Neural progenitor cell (in vitro differentiated cells): ENCODE data around the gene TAPT1. TPM values are rescaled to one million over a fixed set of nuclear protein-coding genes. Genes with fewer than 3 reads are reported as not detected.

ENCODE experiments used
- DNase-seq: peaks from one replicate; pipeline ENCODE4 v3.0.0-alpha.2; 2016; ENCODE audit warnings: low spot score
- H2AFZ ChIP-seq: fragments of 200-600 bp; sonication (generic); replicated peaks from 2 replicates; pipeline ENCODE4 v1.6.1; 2016; ENCODE audit warnings: antibody characterized with exemption
- H3F3A ChIP-seq: fragments of 200-600 bp; sonication (generic); 2 replicates; pipeline ENCODE4 v1.6.1; 2016; ENCODE audit warnings: antibody characterized with exemption, low read depth
- H3K27ac ChIP-seq: fragments of 200-600 bp; sonication (generic); 2 replicates; pipeline ENCODE4 v1.5.1; 2016; ENCODE audit warnings: mild to moderate bottlenecking
- H3K27me3 ChIP-seq: fragments of 200-600 bp; sonication (generic); 2 replicates; pipeline ENCODE4 v1.6.1; 2016; ENCODE audit warnings: mild to moderate bottlenecking, moderate library complexity
- H3K36me3 ChIP-seq: fragments of 200-600 bp; sonication (generic); 2 replicates; pipeline ENCODE4 v1.5.1; 2016
- H3K4me1 ChIP-seq: fragments of 200-600 bp; sonication (generic); 2 replicates; pipeline ENCODE4 v1.6.1; 2016; ENCODE audit warnings: mixed run types
- H3K4me2 ChIP-seq: fragments of 200-600 bp; sonication (generic); 2 replicates; pipeline ENCODE4 v1.6.1; 2016
- H3K4me3 ChIP-seq: fragments of 200-600 bp; sonication (generic); 2 replicates; pipeline ENCODE4 v1.5.1; 2016
- H3K79me2 ChIP-seq: fragments of 200-600 bp; sonication (generic); 2 replicates; pipeline ENCODE4 v1.6.1; 2016; ENCODE audit warnings: low read depth
- H3K9ac ChIP-seq: fragments of 200-600 bp; sonication (generic); 2 replicates; pipeline ENCODE4 v1.6.1; 2016
- H3K9me3 ChIP-seq: fragments of 200-600 bp; sonication (generic); 2 replicates; pipeline ENCODE4 v1.5.1; 2016; ENCODE audit warnings: low read depth
- H4K20me1 ChIP-seq: fragments of 200-600 bp; sonication (generic); 2 replicates; pipeline ENCODE4 v1.6.1; 2016; ENCODE audit warnings: low read depth
- H3K27ac Mint-ChIP-seq: 3 replicates; pipeline ENCODE4 v1.8.0; 2021; ENCODE audit warnings: mixed read lengths
- H3K27me3 Mint-ChIP-seq: 2 replicates; pipeline ENCODE4 v1.8.0; 2022; ENCODE audit warnings: low read depth, mild to moderate bottlenecking, inconsistent platforms, moderate library complexity, mixed read lengths; ENCODE audit not compliant: insufficient read depth
- H3K36me3 Mint-ChIP-seq: 3 replicates; pipeline ENCODE4 v1.8.0; 2021; ENCODE audit warnings: mixed read lengths
- H3K4me1 Mint-ChIP-seq: 3 replicates; pipeline ENCODE4 v1.8.0; 2021; ENCODE audit warnings: mixed read lengths
- H3K4me3 Mint-ChIP-seq: 3 replicates; pipeline ENCODE4 v1.8.0; 2021; ENCODE audit warnings: mild to moderate bottlenecking, moderate library complexity, mixed read lengths
- H3K9me3 Mint-ChIP-seq: 3 replicates; pipeline ENCODE4 v1.8.0; 2020; ENCODE audit warnings: mixed read lengths
- EZH2 ChIP-seq: fragments of 200-600 bp; sonication (generic); IDR thresholded peaks from 2 replicates; pipeline ENCODE4 v1.6.1; 2017; ENCODE audit warnings: antibody characterized with exemption, mild to moderate bottlenecking, moderate library complexity
- EZH2phosphoT487 ChIP-seq: fragments of 200-600 bp; sonication (generic); IDR thresholded peaks from 2 replicates; pipeline ENCODE4 v1.6.1; 2017; ENCODE audit warnings: antibody characterized with exemption
- total RNA-seq: library from RNA; depleted of rRNA; stranded (reverse); fragments of >200 nt; gene quantifications from 2 replicates; pipeline ENCODE4 v1.2.3, GENCODE V29; 2015; ENCODE audit warnings: low replicate concordance
- TF ChIP-seq, protein P1 (sequence below): fragments of 200-600 bp; sonication (generic); IDR thresholded peaks from 2 replicates; pipeline ENCODE4 v1.5.1; 2017; ENCODE audit warnings: antibody characterized with exemption, mild to moderate bottlenecking

Gene TAPT1
- total RNA-seq, 1 donor from 2014 or later, result 18.9 TPM

DNA sequence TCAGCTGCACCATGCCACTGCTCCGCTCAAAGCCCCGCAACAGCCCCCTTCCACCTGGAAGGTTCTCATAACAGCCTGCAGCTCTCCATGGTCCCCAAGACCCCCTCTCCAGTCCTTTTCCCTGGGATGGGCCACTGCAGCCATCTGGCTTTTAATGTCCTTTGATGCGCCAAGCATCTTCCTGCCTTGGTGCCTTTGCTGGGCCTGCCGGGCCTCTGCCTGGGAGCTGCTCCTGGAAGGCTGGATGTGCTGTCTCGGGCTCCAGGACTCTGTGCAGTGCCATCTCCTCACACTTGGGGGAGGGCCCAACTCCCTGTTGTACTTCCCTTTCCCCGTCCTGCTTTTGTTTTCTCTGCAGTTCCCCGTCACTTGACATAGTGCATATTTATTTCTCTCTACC, 60.3 kb downstream of the TAPT1 start:
- H3K36me3 ChIP-seq, result no peaks in the 10 kb centered on the region
- H3K4me1 Mint-ChIP-seq, result no peaks in the 10 kb centered on the region
- no peak overlapping the region for H3K4me3 ChIP-seq
- TF ChIP-seq, protein P1, sequence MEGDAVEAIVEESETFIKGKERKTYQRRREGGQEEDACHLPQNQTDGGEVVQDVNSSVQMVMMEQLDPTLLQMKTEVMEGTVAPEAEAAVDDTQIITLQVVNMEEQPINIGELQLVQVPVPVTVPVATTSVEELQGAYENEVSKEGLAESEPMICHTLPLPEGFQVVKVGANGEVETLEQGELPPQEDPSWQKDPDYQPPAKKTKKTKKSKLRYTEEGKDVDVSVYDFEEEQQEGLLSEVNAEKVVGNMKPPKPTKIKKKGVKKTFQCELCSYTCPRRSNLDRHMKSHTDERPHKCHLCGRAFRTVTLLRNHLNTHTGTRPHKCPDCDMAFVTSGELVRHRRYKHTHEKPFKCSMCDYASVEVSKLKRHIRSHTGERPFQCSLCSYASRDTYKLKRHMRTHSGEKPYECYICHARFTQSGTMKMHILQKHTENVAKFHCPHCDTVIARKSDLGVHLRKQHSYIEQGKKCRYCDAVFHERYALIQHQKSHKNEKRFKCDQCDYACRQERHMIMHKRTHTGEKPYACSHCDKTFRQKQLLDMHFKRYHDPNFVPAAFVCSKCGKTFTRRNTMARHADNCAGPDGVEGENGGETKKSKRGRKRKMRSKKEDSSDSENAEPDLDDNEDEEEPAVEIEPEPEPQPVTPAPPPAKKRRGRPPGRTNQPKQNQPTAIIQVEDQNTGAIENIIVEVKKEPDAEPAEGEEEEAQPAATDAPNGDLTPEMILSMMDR, result no peak
- TF ChIP-seq EZH2phosphoT487 (no peak), EZH2 (no peak)
- H3K9me3 ChIP-seq, result no peaks in the 10 kb centered on the region
- H3K79me2 ChIP-seq, result no peaks in the 10 kb centered on the region
- no peak overlapping the region for H3K4me3 Mint-ChIP-seq
- H3K27ac Mint-ChIP-seq, result no peak overlapping the region
- H3K4me1 ChIP-seq, result no peaks in the 10 kb centered on the region
- H3K9me3 Mint-ChIP-seq, result no peaks in the 10 kb centered on the region
- peaks cover 3% of the 10 kb centered on the region for H3K27me3 Mint-ChIP-seq
- peaks cover 3% of the 10 kb centered on the region for H4K20me1 ChIP-seq
- H3K9ac ChIP-seq, result no peak overlapping the region
- H3F3A ChIP-seq, result no peaks in the 10 kb centered on the region
- H3K27ac ChIP-seq, result no peak overlapping the region
- H3K36me3 Mint-ChIP-seq, result peaks cover 32% of the 10 kb centered on the region
- no peak for DNase-seq
- H3K27me3 ChIP-seq, result no peaks in the 10 kb centered on the region
- no peak overlapping the region for H2AFZ ChIP-seq
- H3K4me2 ChIP-seq, result no peak overlapping the region

DNA sequence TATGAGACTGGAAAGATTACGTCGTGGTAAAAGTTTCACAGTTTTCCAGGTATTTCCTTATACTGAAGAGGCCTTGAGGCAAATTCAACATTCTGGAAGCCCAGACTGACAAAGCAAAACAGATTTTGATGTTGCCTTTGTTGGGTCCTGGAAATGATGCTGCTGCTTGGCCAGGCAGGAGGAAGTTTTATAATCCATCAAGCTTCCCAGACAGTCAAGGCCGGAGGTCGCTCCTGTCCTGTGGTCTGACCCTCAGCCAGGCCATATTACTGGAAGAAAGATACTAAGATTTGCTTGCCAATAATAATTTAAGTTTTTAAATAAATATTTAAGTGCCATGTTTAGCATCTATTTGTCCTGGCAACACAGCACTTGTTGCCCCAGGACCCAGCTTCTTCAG, 63.4 kb downstream of the TAPT1 start:
- H3K9me3 Mint-ChIP-seq, result no peaks in the 10 kb centered on the region
- no peak overlapping the region for H2AFZ ChIP-seq
- H4K20me1 ChIP-seq, result peaks cover 11% of the 10 kb centered on the region
- peaks cover 17% of the 10 kb centered on the region for H3F3A ChIP-seq
- no peak overlapping the region for H3K4me3 Mint-ChIP-seq
- no peak for TF ChIP-seq EZH2
- TF ChIP-seq, protein P1, result no peak
- TF ChIP-seq EZH2phosphoT487, result no peak
- H3K27ac Mint-ChIP-seq, result no peak overlapping the region
- H3K36me3 Mint-ChIP-seq, result peaks cover 24% of the 10 kb centered on the region
- no peak overlapping the region for H3K4me2 ChIP-seq
- H3K9ac ChIP-seq, result no peak overlapping the region
- no peak for DNase-seq
- peaks cover 15% of the 10 kb centered on the region for H3K4me1 Mint-ChIP-seq
- peaks cover 14% of the 10 kb centered on the region for H3K4me1 ChIP-seq
- H3K9me3 ChIP-seq, result no peaks in the 10 kb centered on the region
- H3K4me3 ChIP-seq, result no peak overlapping the region
- no peaks in the 10 kb centered on the region for H3K36me3 ChIP-seq
- peaks cover 3% of the 10 kb centered on the region for H3K27me3 Mint-ChIP-seq
- H3K27ac ChIP-seq, result no peak overlapping the region
- H3K79me2 ChIP-seq, result no peaks in the 10 kb centered on the region
- H3K27me3 ChIP-seq, result no peaks in the 10 kb centered on the region

DNA sequence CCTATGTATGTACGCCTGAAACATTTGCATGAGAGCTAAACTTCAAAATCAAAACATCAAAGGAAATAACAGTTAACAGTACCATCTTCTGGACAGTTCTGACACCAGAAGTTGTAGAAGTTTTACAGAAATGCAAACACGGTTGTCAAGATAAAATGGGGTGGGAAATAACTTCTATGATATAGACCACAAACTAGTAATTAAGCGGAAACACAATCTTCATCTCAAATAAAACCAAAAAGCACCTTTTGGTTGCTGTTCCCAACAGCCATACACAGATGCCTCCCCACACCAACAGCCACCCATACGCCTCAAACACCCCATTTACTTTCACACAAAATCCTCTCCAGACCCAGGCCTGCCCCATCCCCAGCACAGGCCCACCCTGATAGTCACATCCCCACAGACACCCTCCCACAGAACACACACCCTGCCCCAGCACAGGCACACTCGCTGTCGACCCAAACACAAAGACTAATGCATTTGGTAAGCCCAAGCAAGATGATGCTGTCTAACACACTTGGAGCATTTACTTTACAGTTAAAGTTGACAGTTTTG, 64.3 kb downstream of the TAPT1 start:
- Mint-ChIP-seq H3K27ac (peak overlapping the region; percentile 8), H3K4me1 (peaks cover 20% of the 10 kb centered on the region), H3K36me3 (peaks cover 22% of the 10 kb centered on the region), H3K4me3 (no peak overlapping the region), H3K27me3 (peaks cover 3% of the 10 kb centered on the region), H3K9me3 (no peaks in the 10 kb centered on the region)
- Histone ChIP-seq H4K20me1 (peaks cover 17% of the 10 kb centered on the region), H3K27me3 (no peaks in the 10 kb centered on the region), H3K4me1 (peaks cover 22% of the 10 kb centered on the region), H3F3A (peaks cover 26% of the 10 kb centered on the region), H2AFZ (no peak overlapping the region), H3K27ac (no peak overlapping the region), H3K9me3 (no peaks in the 10 kb centered on the region), H3K4me2 (no peak overlapping the region), H3K4me3 (no peak overlapping the region), H3K9ac (no peak overlapping the region), H3K36me3 (no peaks in the 10 kb centered on the region), H3K79me2 (no peaks in the 10 kb centered on the region)
- TF ChIP-seq EZH2phosphoT487 (no peak), EZH2 (no peak)
- TF ChIP-seq, protein P1, result no peak
- no peak for DNase-seq
